Measurements from ENCODE around the gene PTPN22. TPM values are rescaled to one million over a fixed set of nuclear protein-coding genes. Genes with fewer than 3 reads are reported as not detected.

PTPN22 gene
- total RNA-seq, 1 donor from 2014 or later, result 26.1 TPM

DNA sequence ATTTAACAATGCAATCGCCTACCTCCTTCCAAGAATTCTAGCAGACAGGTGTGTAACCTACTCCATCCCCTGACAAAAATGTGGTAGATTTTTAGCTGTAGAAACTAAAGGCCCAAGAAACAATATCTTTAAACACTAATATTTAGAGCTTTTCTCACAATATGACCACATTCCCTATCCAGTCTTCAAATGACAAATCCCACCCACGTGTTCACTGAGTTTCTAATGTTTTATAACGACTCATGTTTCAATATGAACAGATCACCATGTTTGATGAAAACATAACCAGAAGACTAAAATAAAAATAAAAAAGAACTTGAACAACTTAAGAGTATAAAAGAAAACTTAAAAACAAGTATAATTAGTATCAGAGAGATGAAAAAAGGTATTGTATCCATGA lies 83.8 kb downstream of the PTPN22 start:
- CTCF ChIA-PET, result no interaction called here
- H3K4me1 Mint-ChIP-seq, result peaks cover 24% of the 10 kb centered on the region
- H3K4me3 Mint-ChIP-seq, result no peak overlapping the region
- no peak overlapping the region for H3K27ac Mint-ChIP-seq
- no peak for DNase-seq
- POLR2A ChIA-PET, result no interaction called here
- H3K9me3 Mint-ChIP-seq, result no peaks in the 10 kb centered on the region
- ATAC-seq (ENCODE audit: low read depth), result no peak
- no peak for TF ChIP-seq CTCF (IDR thresholded peaks at IDR 0.05)
- intact Hi-C loops (cut with micrococcal nuclease), result no loop called here
- H3K27me3 Mint-ChIP-seq, result no peaks in the 10 kb centered on the region
- peaks cover 39% of the 10 kb centered on the region for H3K36me3 Mint-ChIP-seq (ENCODE audit: low read depth)

DNA sequence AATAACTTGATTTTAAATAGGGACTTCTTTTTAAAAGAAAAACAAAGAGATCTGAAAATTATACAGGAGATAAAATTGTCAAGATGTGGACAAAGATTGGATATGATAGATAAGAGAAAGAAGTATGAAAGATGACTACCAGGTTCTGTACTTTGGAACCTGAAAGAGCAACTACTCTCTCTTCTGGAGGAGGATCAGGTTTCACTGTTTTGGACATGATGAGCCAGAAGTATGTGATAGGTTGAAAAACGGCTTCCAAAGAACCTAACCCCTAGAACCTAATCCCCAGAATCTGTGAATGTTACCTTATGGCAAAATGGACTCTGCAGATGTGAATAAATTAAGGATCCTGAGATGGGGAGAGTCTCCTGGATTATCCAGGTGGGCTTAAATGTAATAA lies 85.4 kb downstream of the PTPN22 start:
- ATAC-seq (ENCODE audit: low read depth) (no peak), DNase-seq (no peak)
- Mint-ChIP-seq H3K27ac (peak overlapping the region; percentile 8), H3K36me3 (ENCODE audit: low read depth) (peaks cover 34% of the 10 kb centered on the region), H3K4me3 (no peak overlapping the region), H3K9me3 (no peaks in the 10 kb centered on the region), H3K4me1 (peaks cover 24% of the 10 kb centered on the region), H3K27me3 (no peaks in the 10 kb centered on the region)
- TF ChIP-seq CTCF (IDR thresholded peaks at IDR 0.05), result no peak
- POLR2A ChIA-PET, result interaction anchor here (0.6 kb wide), 3 partner anchors 22 to 30 kb away, joined by 3 to 9 read pairs (median 5); no protein-coding TSS in a partner anchor
- CTCF ChIA-PET, result no interaction called here
- intact Hi-C loops (cut with micrococcal nuclease), result no loop called here

GRCh38 chr1:113784104-113784779 lies 87.3 kb downstream of the PTPN22 start:
- Mint-ChIP-seq H3K4me1 (peaks cover 27% of the 10 kb centered on the region), H3K27ac (peak overlapping the region; percentile 59)

GRCh38 chr1:113783254-113784103 lies 88.0 kb downstream of the PTPN22 start:
- DNase-seq, result no peak
- peak; percentile 99 for ATAC-seq (ENCODE audit: low read depth)
- Mint-ChIP-seq H3K36me3 (ENCODE audit: low read depth) (peaks cover 15% of the 10 kb centered on the region), H3K27ac (peak overlapping the region; percentile 59), H3K9me3 (no peaks in the 10 kb centered on the region), H3K4me1 (peaks cover 32% of the 10 kb centered on the region), H3K4me3 (peak overlapping the region; percentile 5), H3K27me3 (no peaks in the 10 kb centered on the region)
- CTCF ChIA-PET, result interaction anchor here (0.6 kb wide), 1 partner anchor 12 kb away, joined by 3 read pairs; no protein-coding TSS in a partner anchor
- intact Hi-C loops (cut with micrococcal nuclease), result loop anchor here (1.0 to 2.0 kb wide), 4 partner anchors 10 to 29 kb away; partner anchors contain the start of genes PHTF1 and RSBN1
- POLR2A ChIA-PET, result interaction anchor here (1.1 to 3.0 kb wide), 2 partner anchors 24 to 146 kb away, joined by 3 to 14 read pairs; partner anchors contain the start of genes HIPK1 and PHTF1
- no peak for TF ChIP-seq CTCF (IDR thresholded peaks at IDR 0.05)

More at GRCh38 chr1:113784104-113784779, 87.3 kb downstream of the PTPN22 start:
- intact Hi-C loops (cut with micrococcal nuclease), result no loop called here
- POLR2A ChIA-PET, result interaction anchor here (1.1 to 3.0 kb wide), 2 partner anchors 24 to 145 kb away, joined by 3 to 14 read pairs; partner anchors contain the start of genes HIPK1 and PHTF1
- H3K36me3 Mint-ChIP-seq (ENCODE audit: low read depth), result peaks cover 20% of the 10 kb centered on the region
- H3K4me3 Mint-ChIP-seq, result peak overlapping the region; percentile 5
- no peaks in the 10 kb centered on the region for H3K27me3 Mint-ChIP-seq
- DNase-seq (no peak), ATAC-seq (ENCODE audit: low read depth) (no peak)
- TF ChIP-seq CTCF (IDR thresholded peaks at IDR 0.05), result no peak
- no peaks in the 10 kb centered on the region for H3K9me3 Mint-ChIP-seq
- CTCF ChIA-PET, result interaction anchor here (0.6 kb wide), 1 partner anchor 13 kb away, joined by 3 read pairs; no protein-coding TSS in a partner anchor

Data from activated B cell treated with CpG ODN at 0.5 μM for 24 hours (primary cell).